Measurements from ENCODE around the gene GNA14. TPM values are rescaled to one million over a fixed set of nuclear protein-coding genes. Genes with fewer than 3 reads are reported as not detected.

The GNA14 gene
- total RNA-seq, 1 donor from 2014 or later, result 0.14 TPM

DNA sequence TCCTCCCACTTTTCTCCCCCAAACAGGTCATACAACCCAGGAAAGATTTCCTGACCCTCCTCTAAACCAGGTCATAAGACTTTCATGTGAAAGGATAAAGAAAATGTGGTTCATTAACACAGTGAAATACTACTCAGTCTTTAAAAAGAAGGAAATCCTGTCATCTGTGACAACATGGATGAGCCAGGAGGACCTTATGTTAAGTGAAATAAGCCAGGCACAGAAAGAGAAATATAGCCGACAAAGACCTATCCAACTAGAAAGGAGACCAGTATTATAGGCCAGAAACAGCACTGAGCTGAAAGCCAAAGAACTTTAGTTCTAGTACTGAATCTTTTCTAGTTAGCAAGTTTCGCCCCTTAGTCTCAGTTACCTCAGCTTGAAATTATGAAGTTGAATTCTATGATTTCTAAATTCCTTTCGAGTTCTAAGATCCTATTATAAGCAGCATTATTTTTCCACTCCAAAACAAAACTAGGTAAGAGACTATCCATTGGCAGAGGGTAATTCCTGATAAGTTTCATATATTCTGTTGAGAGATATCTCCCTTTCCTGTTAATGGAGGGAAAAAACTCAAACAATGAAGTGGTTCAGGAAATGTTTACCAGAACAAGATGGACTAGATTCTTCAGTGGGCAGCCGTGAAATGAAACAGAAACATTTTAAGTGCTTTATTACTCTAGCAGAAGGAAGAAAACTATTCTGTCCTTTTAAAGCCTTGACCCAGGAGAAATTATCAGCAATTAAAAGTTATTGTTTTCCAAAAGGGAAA is 42.5 kb downstream of the GNA14 start:
- no peak for DNase-seq (ENCODE audit: low spot score, unreplicated experiment)
- TF ChIP-seq, protein P1, sequence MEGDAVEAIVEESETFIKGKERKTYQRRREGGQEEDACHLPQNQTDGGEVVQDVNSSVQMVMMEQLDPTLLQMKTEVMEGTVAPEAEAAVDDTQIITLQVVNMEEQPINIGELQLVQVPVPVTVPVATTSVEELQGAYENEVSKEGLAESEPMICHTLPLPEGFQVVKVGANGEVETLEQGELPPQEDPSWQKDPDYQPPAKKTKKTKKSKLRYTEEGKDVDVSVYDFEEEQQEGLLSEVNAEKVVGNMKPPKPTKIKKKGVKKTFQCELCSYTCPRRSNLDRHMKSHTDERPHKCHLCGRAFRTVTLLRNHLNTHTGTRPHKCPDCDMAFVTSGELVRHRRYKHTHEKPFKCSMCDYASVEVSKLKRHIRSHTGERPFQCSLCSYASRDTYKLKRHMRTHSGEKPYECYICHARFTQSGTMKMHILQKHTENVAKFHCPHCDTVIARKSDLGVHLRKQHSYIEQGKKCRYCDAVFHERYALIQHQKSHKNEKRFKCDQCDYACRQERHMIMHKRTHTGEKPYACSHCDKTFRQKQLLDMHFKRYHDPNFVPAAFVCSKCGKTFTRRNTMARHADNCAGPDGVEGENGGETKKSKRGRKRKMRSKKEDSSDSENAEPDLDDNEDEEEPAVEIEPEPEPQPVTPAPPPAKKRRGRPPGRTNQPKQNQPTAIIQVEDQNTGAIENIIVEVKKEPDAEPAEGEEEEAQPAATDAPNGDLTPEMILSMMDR (IDR thresholded peaks at IDR 0.05; ENCODE audit: unreplicated experiment), result no peak
- Mint-ChIP-seq H3K4me1 (ENCODE audit: low read depth) (peaks cover 11% of the 10 kb centered on the region), H3K9me3 (ENCODE audit: low read depth) (no peaks in the 10 kb centered on the region), H3K27ac (no peak overlapping the region), H3K36me3 (ENCODE audit: insufficient read depth) (no peaks in the 10 kb centered on the region), H3K27me3 (no peaks in the 10 kb centered on the region), H3K4me3 (ENCODE audit: low read depth) (no peak overlapping the region)

DNA sequence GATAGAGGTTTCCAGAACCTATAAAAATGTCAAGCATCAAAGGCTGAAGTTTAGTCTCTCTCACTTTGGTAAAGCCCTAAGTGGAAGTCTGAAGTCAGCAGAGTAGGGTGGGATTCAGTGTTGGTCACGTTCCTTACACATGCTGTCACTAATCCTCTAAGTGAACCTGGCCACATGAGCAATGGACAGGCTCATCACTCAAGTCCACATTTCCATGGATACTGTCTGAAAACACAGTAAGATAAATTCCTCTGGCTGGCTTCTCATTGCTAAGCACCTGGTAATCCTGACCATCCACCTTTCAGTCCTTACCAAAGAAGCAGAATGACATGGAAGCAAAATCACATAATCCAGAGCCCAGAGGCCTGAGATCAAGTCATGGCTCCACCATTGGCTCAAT is 43.8 kb downstream of the GNA14 start:
- no peak for DNase-seq (ENCODE audit: low spot score, unreplicated experiment)
- H3K27ac Mint-ChIP-seq, result no peak overlapping the region
- H3K4me1 Mint-ChIP-seq (ENCODE audit: low read depth), result peaks cover 4% of the 10 kb centered on the region
- H3K36me3 Mint-ChIP-seq (ENCODE audit: insufficient read depth), result no peaks in the 10 kb centered on the region
- no peaks in the 10 kb centered on the region for H3K9me3 Mint-ChIP-seq (ENCODE audit: low read depth)
- TF ChIP-seq, protein P1 (IDR thresholded peaks at IDR 0.05; ENCODE audit: unreplicated experiment), result no peak
- no peak overlapping the region for H3K4me3 Mint-ChIP-seq (ENCODE audit: low read depth)
- no peaks in the 10 kb centered on the region for H3K27me3 Mint-ChIP-seq

DNA sequence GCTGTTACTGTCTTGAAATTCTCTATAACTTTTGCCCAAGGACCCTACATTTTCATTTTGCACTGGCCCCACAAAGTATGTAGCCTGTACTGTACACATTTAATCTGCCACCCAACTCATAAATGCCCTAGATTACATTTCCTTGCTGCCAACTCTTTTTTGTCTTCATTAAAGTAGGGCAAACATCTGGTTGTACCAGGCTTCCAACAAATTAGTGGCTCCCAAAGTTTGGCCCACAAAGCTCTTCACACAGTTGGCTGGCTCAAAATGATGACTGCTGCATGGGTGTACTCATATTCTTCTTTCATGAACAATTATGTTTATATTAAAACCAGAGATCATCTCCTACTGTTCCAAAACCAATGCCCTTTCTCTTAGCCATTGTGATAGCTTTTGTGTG is 45.3 kb downstream of the GNA14 start:
- Mint-ChIP-seq H3K36me3 (ENCODE audit: insufficient read depth) (no peaks in the 10 kb centered on the region), H3K9me3 (ENCODE audit: low read depth) (no peaks in the 10 kb centered on the region), H3K4me1 (ENCODE audit: low read depth) (peaks cover 8% of the 10 kb centered on the region), H3K27me3 (no peaks in the 10 kb centered on the region), H3K27ac (no peak overlapping the region), H3K4me3 (ENCODE audit: low read depth) (no peak overlapping the region)
- TF ChIP-seq, protein P1 (IDR thresholded peaks at IDR 0.05; ENCODE audit: unreplicated experiment), result no peak
- no peak for DNase-seq (ENCODE audit: low spot score, unreplicated experiment)

DNA sequence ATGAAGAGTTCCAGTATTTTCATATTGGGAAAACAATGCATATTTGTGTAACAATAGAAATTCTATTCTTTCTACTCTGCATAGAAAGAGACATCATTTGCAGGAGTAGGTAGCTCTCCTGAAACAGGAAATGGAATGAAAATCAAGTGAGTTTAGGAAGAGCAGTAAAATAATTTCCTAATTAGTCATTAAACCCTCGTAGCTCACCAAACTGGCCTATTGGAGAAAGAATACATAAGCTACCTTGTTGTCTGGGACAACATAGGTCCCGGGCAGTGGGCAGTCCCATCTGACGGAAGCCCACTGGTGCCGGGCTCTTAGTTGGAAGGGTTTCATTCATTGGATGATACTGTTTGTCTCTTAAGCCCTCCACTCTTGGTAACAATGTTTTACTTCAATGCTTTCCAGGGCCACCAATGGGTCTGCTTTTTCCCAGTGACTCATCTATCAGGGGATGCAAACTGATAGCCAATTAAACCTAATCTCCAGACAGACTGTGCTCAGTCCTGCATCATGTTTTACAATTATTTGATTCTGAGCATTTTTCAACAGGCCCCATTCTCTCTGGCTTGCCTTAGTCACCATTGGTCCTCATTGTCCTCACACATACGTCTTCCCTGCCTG is 46.5 kb downstream of the GNA14 start:
- TF ChIP-seq, protein P1 (IDR thresholded peaks at IDR 0.05; ENCODE audit: unreplicated experiment), result no peak
- peaks cover 13% of the 10 kb centered on the region for H3K4me1 Mint-ChIP-seq (ENCODE audit: low read depth)
- DNase-seq (ENCODE audit: low spot score, unreplicated experiment), result no peak
- H3K27me3 Mint-ChIP-seq, result no peaks in the 10 kb centered on the region
- no peaks in the 10 kb centered on the region for H3K9me3 Mint-ChIP-seq (ENCODE audit: low read depth)
- no peaks in the 10 kb centered on the region for H3K36me3 Mint-ChIP-seq (ENCODE audit: insufficient read depth)
- H3K27ac Mint-ChIP-seq, result no peak overlapping the region
- H3K4me3 Mint-ChIP-seq (ENCODE audit: low read depth), result no peak overlapping the region

DNA sequence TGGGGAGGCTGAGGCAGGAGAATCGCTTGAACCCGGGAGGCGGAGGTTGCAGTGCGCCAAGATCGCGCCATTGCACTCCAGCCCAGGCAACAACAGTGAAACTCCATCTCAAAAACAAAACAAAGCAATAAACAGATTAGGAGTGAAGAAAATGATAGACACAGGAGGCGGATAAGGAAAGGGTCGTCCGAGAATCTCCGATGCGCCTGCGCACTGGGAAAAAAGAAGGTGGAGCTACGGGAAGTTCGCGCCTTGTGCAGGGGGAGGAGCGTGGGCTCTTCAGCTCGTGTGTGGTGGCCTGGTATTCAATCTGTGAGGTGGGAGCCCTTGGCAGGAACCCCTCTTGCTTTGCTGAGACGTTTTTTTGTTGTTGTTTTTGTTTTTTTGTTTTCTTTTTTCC is 47.3 kb downstream of the GNA14 start:
- Mint-ChIP-seq H3K4me1 (ENCODE audit: low read depth) (peaks cover 15% of the 10 kb centered on the region), H3K4me3 (ENCODE audit: low read depth) (no peak overlapping the region), H3K36me3 (ENCODE audit: insufficient read depth) (no peaks in the 10 kb centered on the region), H3K27me3 (no peaks in the 10 kb centered on the region), H3K27ac (no peak overlapping the region), H3K9me3 (ENCODE audit: low read depth) (no peaks in the 10 kb centered on the region)
- TF ChIP-seq, protein P1 (IDR thresholded peaks at IDR 0.05; ENCODE audit: unreplicated experiment), result no peak
- no peak for DNase-seq (ENCODE audit: low spot score, unreplicated experiment)
